Bone marrow (tissue), 2 donors: ENCODE measurements around the gene NPIPB4.
"Not testable (repeated sequence)": the region's sequence is repeated elsewhere in the genome, so short reads cannot be mapped to it uniquely, and the experiment has no call there.

ENCODE experiments used
- DNase-seq, 2 donors: peaks; one replicate each; lab custom pipeline; 2025; lab: John Stamatoyannopoulos, UW

The NPIPB4 gene

GRCh38 chr16:21857656-21858055, at the start of gene NPIPB4:
TSS of gene NPIPB4 (minus strand) at chr16:21857756. CDS start at chr16:21857378, 378 bp downstream.
- DNase-seq = not testable (repeated sequence)

GRCh38 chr16:21898998-21899397, 41.4 kb upstream of the NPIPB4 start:
- DNase-seq = not testable (repeated sequence)

- not testable (repeated sequence) for DNase-seq
Measured at GRCh38 chr16:21881988-21882387, 24.4 kb upstream of the NPIPB4 start.

GRCh38 chr16:21837186-21837585, 20.4 kb downstream of the NPIPB4 start:
- DNase-seq = not testable (repeated sequence)

GRCh38 chr16:21836334-21836733, 21.2 kb downstream of the NPIPB4 start:
- not testable (repeated sequence) for DNase-seq

- not testable (repeated sequence) for DNase-seq
Measured at GRCh38 chr16:21835747-21836146, 21.8 kb downstream of the NPIPB4 start.

GRCh38 chr16:21834211-21834610, 23.3 kb downstream of the NPIPB4 start:
- not testable (repeated sequence) for DNase-seq

- DNase-seq = not testable (repeated sequence)
Measured at GRCh38 chr16:21829929-21830328, 27.6 kb downstream of the NPIPB4 start.

- not testable (repeated sequence) for DNase-seq
Measured at GRCh38 chr16:21826067-21826706, 31.4 kb downstream of the NPIPB4 start.

- DNase-seq = not testable (repeated sequence)
Measured at GRCh38 chr16:21825526-21825925, 32.0 kb downstream of the NPIPB4 start.

GRCh38 chr16:21823258-21823657, 34.3 kb downstream of the NPIPB4 start:
- DNase-seq = not testable (repeated sequence)

GRCh38 chr16:21820908-21821465, 36.6 kb downstream of the NPIPB4 start:
- not testable (repeated sequence) for DNase-seq

GRCh38 chr16:21820028-21820907, 37.3 kb downstream of the NPIPB4 start:
- DNase-seq = peak; percentile 26 to 33

- DNase-seq = not testable (repeated sequence)
Measured at GRCh38 chr16:21819617-21820016, 37.9 kb downstream of the NPIPB4 start.

- not testable (repeated sequence) for DNase-seq
Measured at GRCh38 chr16:21817012-21817411, 40.5 kb downstream of the NPIPB4 start.

GRCh38 chr16:21815694-21816093, 41.9 kb downstream of the NPIPB4 start:
- DNase-seq = not testable (repeated sequence)

- not testable (repeated sequence) for DNase-seq
Measured at GRCh38 chr16:21802375-21802663, 55.2 kb downstream of the NPIPB4 start.

- DNase-seq = peak in 1 of 2 donors; percentile 33
Measured at GRCh38 chr16:21801538-21802374, 55.8 kb downstream of the NPIPB4 start.

GRCh38 chr16:21798601-21799000, 59.0 kb downstream of the NPIPB4 start:
- not testable (repeated sequence) for DNase-seq

- not testable (repeated sequence) for DNase-seq
Measured at GRCh38 chr16:21793310-21793709, 64.2 kb downstream of the NPIPB4 start.

GRCh38 chr16:21790506-21790905, 67.0 kb downstream of the NPIPB4 start:
- not testable (repeated sequence) for DNase-seq
